ENCODE measurements around the gene LIM2.

- TF ChIP-seq CTCF (IDR thresholded peaks at IDR 0.05): no peak
- no peak for TF ChIP-seq POLR2AphosphoS5 (IDR thresholded peaks at IDR 0.05; ENCODE audit: insufficient read depth in 1 of 2, low read depth in 1 of 2)
- TF ChIP-seq POLR2A (IDR thresholded peaks at IDR 0.05): no peak
Measured at GRCh38 chr19:51377422-51377821, 10.4 kb downstream of the LIM2 start.

Data from vagina (tissue), 2 donors.